GM21528 (cell line): ENCODE data around the gene PML.
"Not testable (repeated sequence)": the region's sequence is repeated elsewhere in the genome, so short reads cannot be mapped to it uniquely, and the experiment has no call there.

ENCODE experiments used
- ATAC-seq: cut with Tn5 transposase; IDR thresholded peaks from one replicate; pipeline ENCODE4 v1.9.1; 2021; ENCODE audit warnings: mild to moderate bottlenecking, moderate library complexity; ENCODE audit not compliant: unreplicated experiment, low FRiP score

PML gene

DNA sequence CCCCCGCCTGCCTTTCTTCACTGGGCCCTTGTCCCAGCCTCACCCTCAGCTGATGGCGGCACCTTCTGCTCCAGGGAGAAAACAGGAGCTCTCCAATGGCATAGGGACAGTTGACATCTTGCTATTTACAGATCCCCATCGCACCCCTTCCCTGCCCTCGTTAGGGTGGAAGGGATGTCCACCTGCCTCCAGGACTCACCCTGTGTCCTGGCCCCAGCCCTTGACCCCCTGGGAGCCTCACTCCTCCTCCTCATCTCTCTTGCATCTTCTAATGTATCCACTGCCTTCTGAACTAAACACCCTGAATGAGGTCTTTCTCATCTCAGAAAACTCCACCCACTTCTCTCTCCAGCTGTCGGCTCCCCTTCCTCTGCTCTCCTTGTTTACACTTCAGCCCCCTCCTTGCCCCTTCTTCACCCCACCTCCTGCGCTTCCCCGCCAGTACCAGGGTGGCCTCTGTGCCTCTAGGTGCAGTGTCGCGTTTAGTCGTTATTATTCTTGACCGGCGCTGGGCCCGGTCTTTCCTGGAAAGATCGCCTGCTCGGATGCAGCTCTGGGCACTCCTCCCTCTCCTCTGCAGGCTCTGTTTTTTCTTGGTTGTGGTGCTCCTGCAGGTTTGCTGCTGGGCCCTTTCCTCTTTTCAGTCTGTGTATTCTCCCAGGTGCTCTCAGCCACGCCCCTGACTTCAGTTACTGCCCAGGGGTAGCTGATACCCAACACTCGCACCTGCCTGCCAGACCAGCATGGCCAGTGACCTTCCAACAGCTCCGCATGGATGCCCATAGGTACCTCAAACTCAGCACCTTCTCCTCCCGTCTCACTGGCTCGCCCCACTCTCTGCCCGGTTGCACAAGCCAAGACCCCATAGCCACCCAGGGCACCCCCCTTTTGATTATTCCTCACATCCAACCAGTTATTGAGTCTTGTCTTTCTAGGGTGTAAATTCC is 42.9 kb downstream of the PML start:
- ATAC-seq: no peak

GRCh38 chr15:74038707-74039655 is 44.5 kb downstream of the PML start:
- ATAC-seq: no peak

DNA sequence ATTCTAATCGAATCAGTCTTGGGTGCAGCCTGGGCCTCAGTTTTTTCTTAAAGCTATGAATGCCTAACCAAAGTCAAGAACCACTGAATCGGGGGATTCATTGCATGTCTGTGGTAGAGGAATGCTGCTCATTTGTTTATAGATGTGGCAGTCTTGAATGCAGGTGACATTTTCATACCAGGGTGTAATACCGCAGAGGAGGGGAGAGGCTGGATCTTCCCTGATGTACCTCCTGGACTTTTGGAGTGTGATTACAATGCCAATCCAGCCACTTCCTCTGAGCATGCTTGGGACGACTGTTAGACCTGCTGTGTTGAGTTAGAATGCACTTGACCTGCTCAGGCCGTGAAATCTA is 45.1 kb downstream of the PML start:
- no peak for ATAC-seq

DNA sequence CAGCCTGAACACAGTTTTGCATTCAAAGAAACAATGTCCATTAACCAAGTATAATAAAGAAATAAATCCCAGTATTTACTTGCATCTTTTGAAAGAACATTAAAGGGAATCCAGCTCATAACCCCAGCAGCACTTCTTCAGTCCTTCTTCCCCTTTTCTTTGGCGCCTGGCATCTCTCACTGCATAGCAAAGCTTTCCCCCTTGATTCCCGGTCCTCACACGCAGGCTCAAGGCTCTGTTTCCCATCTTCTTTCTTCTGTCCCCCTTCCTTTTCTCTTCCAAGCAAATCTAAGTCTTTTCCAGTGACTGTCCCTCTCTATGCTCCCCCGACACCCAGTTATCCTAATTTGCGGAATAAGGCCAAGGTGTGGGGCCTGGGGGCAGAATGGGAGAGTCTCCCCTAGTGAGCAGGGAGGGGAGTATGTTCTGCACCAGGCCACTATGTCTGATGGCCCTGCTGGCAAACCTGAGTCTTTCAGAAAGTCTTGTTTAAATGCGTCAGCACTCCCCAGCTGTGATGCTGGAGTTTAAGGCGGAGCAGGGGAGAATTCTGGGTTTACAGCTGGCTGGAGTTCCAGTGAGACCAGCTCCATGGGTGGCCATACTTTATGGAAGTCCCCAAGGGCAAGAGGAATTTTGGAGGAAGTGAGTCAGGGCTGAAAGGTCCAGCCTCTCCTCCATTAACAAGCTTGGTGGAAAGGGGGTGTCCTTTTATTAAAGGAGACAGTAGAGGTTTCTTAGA is 45.8 kb downstream of the PML start:
- no peak for ATAC-seq

DNA sequence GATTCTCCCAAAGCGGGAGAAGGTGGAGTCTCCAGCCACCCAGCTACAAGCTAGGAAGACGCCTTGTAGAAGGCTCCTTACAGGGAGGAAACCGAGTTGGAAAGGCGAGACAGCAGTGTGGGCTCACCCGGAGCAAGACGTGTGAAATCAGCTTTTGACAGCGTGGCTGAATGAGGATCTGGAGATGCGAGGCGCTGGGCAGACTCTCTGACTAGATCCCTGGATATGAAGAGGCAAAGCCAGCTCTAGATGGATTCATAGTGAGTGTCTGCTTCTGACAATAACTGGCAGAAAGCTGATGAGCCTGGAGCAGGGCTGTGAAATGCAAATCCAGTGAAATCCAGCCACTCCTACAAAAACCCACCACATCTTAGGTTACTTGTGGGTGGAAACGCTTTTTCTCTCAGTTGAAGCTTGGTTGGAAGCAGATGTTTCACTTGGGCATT is 46.8 kb downstream of the PML start:
- no peak for ATAC-seq

DNA sequence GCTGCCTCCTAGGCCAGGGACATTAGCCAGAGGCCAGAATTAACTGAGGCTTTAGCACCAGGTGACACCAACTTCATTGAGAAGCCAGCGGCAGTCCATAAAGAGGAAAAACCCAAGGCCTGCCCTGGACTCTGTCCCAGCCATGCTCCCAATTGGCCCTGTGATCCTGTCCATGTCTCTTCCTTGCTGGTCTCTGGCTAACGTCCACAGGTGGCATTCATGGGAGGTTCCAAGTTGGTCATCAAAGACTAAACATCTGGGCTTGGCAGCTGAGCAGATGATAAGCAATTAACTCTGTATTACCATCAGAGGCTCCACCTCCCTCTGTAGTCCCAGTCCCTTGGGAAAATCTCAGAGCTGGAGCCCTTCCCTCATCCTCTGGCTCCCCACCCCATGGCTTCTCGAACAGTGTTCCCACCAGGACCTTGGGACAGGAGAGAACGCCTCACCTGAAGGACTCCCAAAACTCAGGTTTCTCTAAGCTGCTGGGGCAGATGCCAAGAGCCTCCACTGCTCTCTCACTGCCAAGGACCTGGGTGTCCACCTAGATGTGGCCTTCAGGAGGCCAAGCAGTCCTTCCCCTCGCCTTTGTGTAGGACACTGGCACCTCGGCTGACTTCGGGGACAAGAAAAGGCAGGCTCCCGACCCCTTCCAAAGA is 47.4 kb downstream of the PML start:
- no peak for ATAC-seq

DNA sequence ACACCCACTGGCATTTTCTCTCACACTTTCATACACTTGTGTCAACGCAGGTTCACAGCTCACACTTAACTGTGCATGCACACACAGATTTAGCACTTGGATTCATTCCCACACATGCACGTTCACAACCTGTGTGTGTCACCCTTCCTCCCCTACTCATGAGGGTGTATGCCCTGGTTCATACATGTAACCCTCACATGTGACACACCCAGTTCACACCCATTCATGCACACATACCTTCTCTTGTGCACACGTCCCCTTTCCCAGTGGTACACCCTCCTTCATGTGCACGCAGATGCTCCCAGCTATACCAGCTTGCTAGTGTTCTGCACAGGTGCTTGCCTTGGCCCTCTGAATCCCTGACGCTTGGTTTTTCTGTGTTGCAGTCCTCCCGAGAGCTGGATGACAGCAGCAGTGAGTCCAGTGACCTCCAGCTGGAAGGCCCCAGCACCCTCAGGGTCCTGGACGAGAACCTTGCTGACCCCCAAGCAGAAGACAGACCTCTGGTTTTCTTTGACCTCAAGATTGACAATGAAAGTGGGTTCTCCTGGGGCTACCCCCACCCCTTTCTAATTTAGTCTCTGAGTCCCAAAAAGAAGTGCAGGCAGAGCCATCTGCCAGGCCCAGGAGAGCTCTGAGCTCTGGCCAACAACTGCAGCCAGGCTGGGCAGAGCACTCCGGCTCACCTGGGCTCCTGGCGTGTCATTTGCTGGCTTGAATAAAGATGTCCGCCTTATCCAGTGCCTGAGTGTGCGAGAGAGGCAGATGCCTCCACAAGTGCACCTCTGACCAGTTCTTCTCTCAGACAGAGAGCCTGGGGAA is 48.3 kb downstream of the PML start:
- no peak for ATAC-seq

- no peak for ATAC-seq
These were observed 49.1 kb downstream of the PML start for GRCh38 chr15:74043425-74044266.

DNA sequence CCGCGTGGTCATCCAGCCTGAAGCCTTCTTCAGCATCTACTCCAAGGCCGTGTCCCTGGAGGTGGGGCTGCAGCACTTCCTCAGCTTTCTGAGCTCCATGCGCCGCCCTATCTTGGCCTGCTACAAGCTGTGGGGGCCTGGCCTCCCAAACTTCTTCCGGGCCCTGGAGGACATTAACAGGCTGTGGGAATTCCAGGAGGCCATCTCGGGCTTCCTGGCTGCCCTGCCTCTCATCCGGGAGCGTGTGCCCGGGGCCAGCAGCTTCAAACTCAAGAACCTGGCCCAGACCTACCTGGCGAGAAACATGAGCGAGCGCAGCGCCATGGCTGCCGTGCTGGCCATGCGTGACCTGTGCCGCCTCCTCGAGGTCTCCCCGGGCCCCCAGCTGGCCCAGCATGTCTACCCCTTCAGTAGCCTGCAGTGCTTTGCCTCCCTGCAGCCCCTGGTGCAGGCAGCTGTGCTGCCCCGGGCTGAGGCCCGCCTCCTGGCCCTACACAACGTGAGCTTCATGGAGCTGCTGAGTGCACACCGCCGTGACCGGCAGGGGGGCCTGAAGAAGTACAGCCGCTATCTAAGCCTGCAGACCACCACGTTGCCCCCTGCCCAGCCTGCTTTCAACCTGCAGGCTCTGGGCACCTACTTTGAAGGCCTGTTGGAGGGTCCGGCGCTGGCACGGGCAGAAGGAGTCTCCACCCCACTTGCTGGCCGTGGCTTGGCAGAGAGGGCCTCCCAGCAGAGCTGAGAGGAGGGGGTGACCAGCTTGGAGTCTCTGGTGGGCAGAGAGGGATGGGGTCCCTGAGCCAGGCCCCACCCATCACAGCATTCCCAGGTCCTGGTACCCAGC is 50.0 kb downstream of the PML start:
- ATAC-seq: no peak

GRCh38 chr15:74045184-74045583 is 50.7 kb downstream of the PML start:
- ATAC-seq: no peak

DNA sequence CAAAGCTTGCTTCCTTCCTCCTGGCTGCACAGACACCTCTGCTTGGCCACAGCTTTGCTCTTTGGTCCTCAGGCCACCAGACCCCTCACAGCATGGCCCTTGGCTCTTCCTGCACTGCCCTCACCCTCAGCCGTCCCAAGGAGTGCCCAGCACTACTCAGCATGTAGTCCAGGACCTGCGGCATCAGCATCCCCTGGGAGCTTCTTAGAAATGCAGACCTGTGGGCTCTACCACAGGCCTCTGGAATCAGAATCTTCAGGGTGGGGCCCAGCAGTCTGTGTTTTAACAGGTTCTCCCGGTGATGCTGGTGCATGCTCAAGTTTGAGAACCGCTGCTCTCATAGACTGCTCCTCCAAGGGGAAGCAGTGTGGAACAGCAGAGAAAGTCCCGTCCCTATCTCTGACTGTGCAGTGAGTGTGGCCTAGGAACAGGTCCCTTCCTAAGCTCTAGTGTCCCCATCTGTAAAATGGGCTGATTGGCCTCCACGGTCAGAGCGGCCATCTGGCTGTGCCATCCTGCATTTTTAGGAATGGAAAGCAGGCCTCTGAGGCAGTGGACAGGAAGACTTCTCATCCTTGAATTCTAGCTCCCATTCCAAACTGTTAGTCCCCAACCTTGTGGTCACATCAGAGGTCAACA is 51.2 kb downstream of the PML start:
- ATAC-seq: no peak

DNA sequence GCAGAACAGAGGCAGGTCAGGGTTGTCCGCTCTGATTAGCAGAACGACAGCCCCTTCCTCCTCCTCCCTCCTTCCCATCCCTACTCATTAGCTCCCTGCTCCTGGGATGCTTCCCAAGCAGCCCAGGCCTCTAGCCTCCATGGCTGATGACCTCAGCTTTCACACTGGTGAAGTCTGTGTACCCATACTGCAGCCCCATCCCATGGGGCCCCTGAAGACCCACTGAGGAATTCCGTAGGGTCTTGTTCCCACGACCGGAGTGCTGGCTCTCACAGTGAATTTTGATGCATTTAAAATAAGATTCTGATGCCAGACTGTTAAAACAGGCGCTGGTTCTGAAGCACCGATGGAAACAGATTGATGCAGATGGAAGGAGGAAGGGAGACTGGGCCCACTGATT is 51.8 kb downstream of the PML start:
- ATAC-seq: no peak

DNA sequence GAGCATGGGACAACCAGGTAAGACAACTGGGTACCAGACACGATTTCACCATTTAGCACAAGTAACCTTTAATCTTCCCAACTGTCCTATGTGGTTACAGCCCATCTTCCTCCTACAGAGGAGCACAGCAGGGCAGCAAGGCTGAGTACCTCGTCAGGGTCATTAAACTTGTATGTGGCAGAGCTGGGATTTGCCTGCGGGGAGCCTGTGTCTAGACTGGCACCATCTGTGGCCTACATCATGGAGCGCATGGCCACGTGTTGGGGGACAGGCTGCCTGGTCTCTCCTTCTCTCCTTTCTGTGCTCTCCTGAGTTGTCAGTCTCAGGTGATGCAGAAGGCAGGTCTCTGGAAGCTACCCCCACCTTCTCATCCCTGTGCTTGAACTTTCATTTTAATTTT is 55.6 kb downstream of the PML start:
- no peak for ATAC-seq

GRCh38 chr15:74050556-74051234 is 56.2 kb downstream of the PML start:
- no peak for ATAC-seq

DNA sequence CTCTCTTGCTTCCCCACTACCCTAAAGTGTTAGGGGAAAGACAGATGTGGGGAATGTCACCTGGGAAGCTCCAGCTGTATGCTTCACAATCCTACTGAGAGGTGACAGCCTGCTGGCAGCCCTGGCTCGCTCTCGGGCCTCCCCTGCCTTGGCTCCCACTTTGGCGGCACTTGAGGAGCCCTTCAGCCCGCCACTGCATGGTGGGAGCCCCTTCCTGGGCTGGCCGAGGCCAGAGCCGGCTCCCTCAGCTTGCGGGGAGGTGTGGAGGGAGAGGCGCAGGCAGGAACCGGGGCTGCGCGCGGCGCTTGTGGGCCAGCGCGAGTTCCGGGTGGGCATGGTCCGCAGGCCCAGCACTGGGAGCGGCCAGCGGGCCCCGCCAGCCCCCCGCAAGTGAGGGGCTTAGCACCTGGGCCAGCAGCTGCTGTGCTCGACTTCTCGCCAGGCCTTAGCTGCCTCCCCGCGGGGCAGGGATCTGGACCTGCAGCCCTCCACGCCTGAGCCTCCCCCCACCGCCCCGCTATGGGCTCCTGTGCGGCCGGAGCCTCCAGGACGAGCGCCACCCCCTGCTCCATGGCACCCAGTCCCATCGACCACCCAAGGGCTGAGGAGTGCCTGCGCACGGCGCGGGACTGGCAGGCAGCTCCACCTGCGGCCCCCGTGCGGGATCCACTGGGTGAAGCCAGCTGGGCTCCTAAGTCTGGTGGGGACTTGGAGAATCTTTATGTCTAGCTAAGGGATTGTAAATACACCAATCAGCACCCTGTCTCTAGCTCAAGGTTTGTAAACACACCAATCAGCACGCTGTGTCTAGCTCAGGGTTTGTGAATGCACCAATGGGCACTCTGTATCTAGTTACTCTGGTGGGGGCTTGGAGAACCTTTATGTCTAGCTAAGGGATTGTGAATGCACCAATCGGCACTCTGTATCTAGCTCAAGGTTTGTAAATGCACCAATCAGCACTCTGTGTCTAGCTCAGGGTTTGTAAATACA is 58.0 kb downstream of the PML start:
- not testable (repeated sequence) for ATAC-seq
